ENCODE data around the gene RIPOR3.
"Not testable (repeated sequence)": the region's sequence is repeated elsewhere in the genome, so short reads cannot be mapped to it uniquely, and the experiment has no call there.

RIPOR3 gene

GRCh38 chr20:50541606-50542041, 149.7 kb downstream of the RIPOR3 start:
- DNase-seq = no peak

DNA sequence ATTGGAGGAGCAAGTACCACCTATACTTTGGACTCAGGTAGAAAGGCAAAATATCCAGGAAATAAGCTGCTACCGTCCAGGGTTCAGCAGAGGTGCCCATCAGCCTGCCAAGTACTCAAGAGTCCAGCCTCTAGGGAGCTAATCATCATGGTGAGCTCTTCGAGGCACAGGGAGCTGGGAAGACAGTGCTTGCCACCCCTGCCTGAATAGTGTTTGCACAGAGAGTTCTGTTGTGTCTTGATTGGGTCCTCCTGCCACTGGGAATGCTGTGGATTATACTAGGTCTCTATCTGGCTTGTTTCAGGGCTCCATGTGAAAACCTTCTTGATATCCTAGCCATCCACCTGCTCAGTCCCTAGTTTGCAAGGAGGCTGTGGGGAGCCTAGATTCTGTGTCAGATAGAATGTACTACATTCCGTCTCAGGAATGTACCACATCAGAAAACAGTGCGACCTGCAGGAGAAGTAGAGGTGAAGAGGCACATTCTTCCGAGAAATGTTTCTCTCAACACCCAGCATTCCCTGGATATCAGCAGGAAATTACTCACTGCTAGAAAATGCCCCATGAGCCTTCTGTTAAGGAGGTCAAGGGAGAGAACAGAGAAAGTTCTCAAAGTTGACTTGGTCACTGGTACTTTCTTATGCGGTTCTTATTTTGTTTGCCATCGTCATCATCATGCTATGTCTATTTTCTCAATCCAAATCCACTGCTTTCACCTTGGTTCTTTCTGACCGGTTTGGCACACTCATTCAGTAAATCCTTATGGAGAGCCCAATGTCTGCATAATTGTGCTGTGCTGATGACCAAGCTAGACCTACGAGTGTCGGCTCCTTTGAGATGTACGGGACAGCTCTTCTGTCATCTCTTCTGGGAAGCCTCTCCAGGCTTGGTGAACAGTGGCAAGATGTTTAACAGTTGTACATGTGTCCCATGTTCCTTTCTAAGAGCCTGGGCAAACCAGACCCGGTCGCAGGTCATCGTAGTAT, 150.4 kb downstream of the RIPOR3 start:
- DNase-seq = no peak

DNA sequence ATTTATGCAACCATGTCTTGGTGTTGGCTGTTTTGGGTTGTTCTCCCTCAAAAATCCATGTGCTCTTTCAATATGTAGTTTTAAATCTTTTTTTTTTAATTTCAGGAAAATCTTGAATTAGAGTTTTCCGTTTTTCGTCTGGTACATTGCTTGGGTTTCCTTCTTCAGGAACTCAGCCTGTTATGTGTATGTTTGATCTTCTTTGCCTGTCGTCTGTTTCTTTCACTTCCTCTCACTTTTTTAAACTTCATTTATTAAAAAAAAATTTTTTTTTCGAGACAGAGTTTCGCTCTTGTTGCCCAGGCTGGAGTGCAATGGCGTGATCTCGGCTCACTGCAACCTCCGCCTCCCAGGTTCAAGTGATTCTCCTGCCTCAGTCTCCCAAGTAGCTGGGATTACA, 151.5 kb downstream of the RIPOR3 start:
- DNase-seq = not testable (repeated sequence)

GRCh38 chr20:50538276-50538675, 153.1 kb downstream of the RIPOR3 start:
- DNase-seq = peak; percentile 75

DNA sequence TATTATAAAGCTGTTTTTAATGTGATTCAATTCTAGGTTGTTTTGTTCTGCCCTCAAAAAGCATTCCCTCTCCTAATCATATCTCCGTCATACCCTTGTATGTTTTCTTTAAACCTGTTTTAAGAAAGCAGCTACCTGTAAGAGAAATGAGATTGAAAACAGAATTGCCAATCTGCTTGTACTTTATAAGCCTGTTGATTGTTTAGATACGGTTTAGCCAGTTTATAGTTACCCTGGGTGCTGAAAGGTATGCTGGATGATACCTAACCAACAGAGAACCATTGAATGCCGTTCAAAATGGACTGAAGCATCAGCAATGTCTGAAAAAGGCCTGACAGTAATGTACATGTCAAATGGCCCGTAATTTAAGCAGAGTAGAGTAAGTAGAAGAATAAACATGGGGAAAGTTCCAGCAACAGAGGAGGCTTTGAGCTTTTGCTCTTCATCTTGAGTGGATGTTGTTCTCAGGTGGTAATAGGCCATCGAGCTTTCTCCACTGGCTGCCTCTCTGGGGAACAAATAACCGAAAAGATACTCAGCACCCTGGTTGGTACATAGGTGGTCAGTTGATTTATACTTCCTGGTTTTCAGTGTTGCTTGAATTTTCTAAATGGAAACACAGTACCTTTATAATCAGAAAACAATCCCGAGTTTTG, 153.7 kb downstream of the RIPOR3 start:
- peak; percentile 75 for DNase-seq

GRCh38 chr20:50536333-50536732, 155.0 kb downstream of the RIPOR3 start:
- no peak for DNase-seq

Data from NCI-H510A treated with DMSO at 0.1 percent for 48 hours (cell line).